NCI-H82 treated with DMSO at 0.1 percent for 48 hours (cell line): Measurements from ENCODE around the gene BUB1B.
"Not testable (repeated sequence)": the region's sequence is repeated elsewhere in the genome, so short reads cannot be mapped to it uniquely, and the experiment has no call there.

Experiments used
- DNase-seq: peaks from one replicate; lab custom pipeline; 2025; ENCODE audit not compliant: unreplicated experiment; lab: John Stamatoyannopoulos, UW

Gene BUB1B

GRCh38 chr15:40135846-40136450 is 24.9 kb upstream of the BUB1B start:
- DNase-seq, result not testable (repeated sequence)

- DNase-seq, result no peak
These were observed 24.2 kb upstream of the BUB1B start for GRCh38 chr15:40136470-40137302.

- DNase-seq, result no peak
These were observed 23.3 kb upstream of the BUB1B start for GRCh38 chr15:40137303-40138200.

- not testable (repeated sequence) for DNase-seq
These were observed 22.7 kb upstream of the BUB1B start for GRCh38 chr15:40138201-40138570.

- no peak for DNase-seq
These were observed 18.4 kb upstream of the BUB1B start for GRCh38 chr15:40142428-40142827.

- no peak for DNase-seq
These were observed 14.8 kb upstream of the BUB1B start for GRCh38 chr15:40146037-40146436.

- DNase-seq, result no peak
These were observed 11.5 kb upstream of the BUB1B start for GRCh38 chr15:40149339-40149738.

- DNase-seq, result no peak
These were observed 10.5 kb upstream of the BUB1B start for GRCh38 chr15:40150163-40150925.

- no peak for DNase-seq
These were observed 9.4 kb upstream of the BUB1B start for GRCh38 chr15:40151499-40151898.

- no peak for DNase-seq
These were observed 8.9 kb upstream of the BUB1B start for GRCh38 chr15:40151991-40152390.

GRCh38 chr15:40154821-40155220 is 6.0 kb upstream of the BUB1B start:
- not testable (repeated sequence) for DNase-seq

GRCh38 chr15:40155270-40155910 is 5.5 kb upstream of the BUB1B start:
- no peak for DNase-seq

- DNase-seq, result no peak
These were observed 3.0 kb upstream of the BUB1B start for GRCh38 chr15:40157778-40158447.

- DNase-seq, result no peak
These were observed 848 bp upstream of the BUB1B start for GRCh38 chr15:40160021-40160420.

- no peak for DNase-seq
These were observed 973 bp downstream of the BUB1B start for GRCh38 chr15:40161693-40162391.

GRCh38 chr15:40162552-40162951 is 1.7 kb downstream of the BUB1B start:
- no peak for DNase-seq

- DNase-seq, result no peak
These were observed 3.0 kb downstream of the BUB1B start for GRCh38 chr15:40163657-40164416.

GRCh38 chr15:40167374-40167773 is 6.5 kb downstream of the BUB1B start:
- DNase-seq, result not testable (repeated sequence)
